Progenitor cell of endocrine pancreas (in vitro differentiated cells): ENCODE measurements around the gene ACSF3. TPM values are rescaled to one million over a fixed set of nuclear protein-coding genes. Genes with fewer than 3 reads are reported as not detected.
A peak's percentile ranks its signal among the peaks of the same experiment; 100 is the strongest.

Experiments used
- DNase-seq: peaks from one replicate; pipeline ENCODE4 v3.0.0; 2021; ENCODE audit warnings: low spot score; ENCODE audit not compliant: unreplicated experiment
- H3K27ac Mint-ChIP-seq: 2 replicates; pipeline ENCODE4 v1.8.0; 2021; ENCODE audit warnings: mild to moderate bottlenecking, moderate library complexity, mixed read lengths
- H3K27me3 Mint-ChIP-seq: 2 replicates; pipeline ENCODE4 v1.8.0; 2021; ENCODE audit warnings: mixed read lengths
- H3K36me3 Mint-ChIP-seq: 2 replicates; pipeline ENCODE4 v1.8.0; 2022; ENCODE audit warnings: mixed read lengths; ENCODE audit not compliant: insufficient read depth
- H3K4me1 Mint-ChIP-seq: 2 replicates; pipeline ENCODE4 v1.8.0; 2021; ENCODE audit warnings: low read depth, mixed read lengths
- H3K4me3 Mint-ChIP-seq: 2 replicates; pipeline ENCODE4 v1.8.0; 2021; ENCODE audit warnings: low read depth, mild to moderate bottlenecking, moderate library complexity, mixed read lengths
- H3K9me3 Mint-ChIP-seq: 2 replicates; pipeline ENCODE4 v1.8.0; 2021; ENCODE audit warnings: low read depth, mixed read lengths
- CTCF ChIP-seq: fragments of 200-600 bp; sonication (generic); IDR thresholded peaks from one replicate; pipeline ENCODE4 v1.5.0; 2021; ENCODE audit warnings: antibody characterized with exemption, mild to moderate bottlenecking; ENCODE audit not compliant: unreplicated experiment
- total RNA-seq: library from RNA; stranded (reverse); gene quantifications from 2 replicates; pipeline ENCODE4 v1.2.1, GENCODE V29; 2021

ACSF3 gene
- total RNA-seq, 1 donor from 2014 or later: 31.3 TPM

DNA sequence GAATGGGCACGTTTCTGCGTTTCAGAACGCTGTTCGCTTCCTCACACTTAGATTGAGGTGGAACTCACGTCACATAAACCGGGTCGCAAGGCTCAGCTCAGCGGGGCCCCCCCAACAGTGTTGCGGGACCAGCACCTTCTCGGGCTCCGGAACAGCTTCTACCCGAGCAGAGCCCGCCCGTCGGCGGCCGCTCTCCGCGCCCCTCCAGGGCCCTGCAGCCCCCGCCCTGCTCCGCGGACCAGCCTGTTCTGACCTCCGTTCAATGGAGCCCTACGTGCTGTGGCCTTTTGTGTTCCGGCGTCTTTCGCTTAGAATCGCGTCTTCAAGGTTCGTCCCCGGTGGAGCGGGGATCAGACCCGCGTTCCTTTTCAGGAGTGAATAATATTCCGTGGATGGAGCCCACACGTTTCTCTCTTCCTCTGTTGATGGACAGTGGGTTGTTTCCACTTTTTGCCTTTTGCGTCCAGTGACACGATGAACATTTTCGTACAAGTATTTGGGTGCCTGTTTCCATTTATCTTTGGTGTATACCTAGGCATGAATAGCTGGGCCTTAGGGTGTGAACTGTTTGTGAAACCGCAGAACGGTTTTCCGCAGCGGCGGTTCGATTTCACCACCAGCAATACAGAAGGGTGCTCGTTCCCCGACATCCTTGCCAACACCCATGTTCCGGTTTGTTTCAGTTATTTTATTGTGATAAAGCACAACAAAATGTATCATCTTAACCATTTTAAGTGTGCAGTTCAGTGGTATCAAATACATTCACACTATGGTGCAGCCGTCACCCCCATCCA is 109.0 kb downstream of the ACSF3 start:
- H3K4me1 Mint-ChIP-seq: peaks cover 4% of the 10 kb centered on the region
- H3K27ac Mint-ChIP-seq: peak overlapping the region; percentile 16
- TF ChIP-seq CTCF: no peak
- H3K9me3 Mint-ChIP-seq: peaks cover 5% of the 10 kb centered on the region
- H3K36me3 Mint-ChIP-seq: peaks cover 1% of the 10 kb centered on the region
- H3K4me3 Mint-ChIP-seq: peak overlapping the region; percentile 68
- H3K27me3 Mint-ChIP-seq: peaks cover 42% of the 10 kb centered on the region
- no peak for DNase-seq

Other genes starting within 250 kb of the ACSF3 start
- 32.7 and 34.6 TPM in 2 replicates for gene GALNS, start 236.9 kb upstream of the ACSF3 start, total RNA-seq
- 74.9 and 86.2 TPM in 2 replicates for gene TRAPPC2L, start 236.7 kb upstream of the ACSF3 start, total RNA-seq
- gene PABPN1L, start 227.2 kb upstream of the ACSF3 start, total RNA-seq: 0.46 TPM in 1 of 2 replicates, not detected in the other
- gene CBFA2T3, start 116.6 kb upstream of the ACSF3 start, total RNA-seq: 12.5 and 12.9 TPM in 2 replicates
- gene CDH15, start 77.9 kb downstream of the ACSF3 start, total RNA-seq: not detected in 2 replicates
- 6.9 and 10.3 TPM in 2 replicates for gene SLC22A31, start 106.7 kb downstream of the ACSF3 start, total RNA-seq
- 10.5 and 11.2 TPM in 2 replicates for gene ZNF778, start 123.9 kb downstream of the ACSF3 start, total RNA-seq